GM19452 (cell line): ENCODE data around the gene CTXND1.
"Not testable (repeated sequence)": the region's sequence is repeated elsewhere in the genome, so short reads cannot be mapped to it uniquely, and the experiment has no call there.

Experiments used
- ATAC-seq: cut with Tn5 transposase; IDR thresholded peaks from one replicate; pipeline ENCODE4 v1.9.1; 2021; ENCODE audit not compliant: unreplicated experiment

Gene CTXND1

DNA sequence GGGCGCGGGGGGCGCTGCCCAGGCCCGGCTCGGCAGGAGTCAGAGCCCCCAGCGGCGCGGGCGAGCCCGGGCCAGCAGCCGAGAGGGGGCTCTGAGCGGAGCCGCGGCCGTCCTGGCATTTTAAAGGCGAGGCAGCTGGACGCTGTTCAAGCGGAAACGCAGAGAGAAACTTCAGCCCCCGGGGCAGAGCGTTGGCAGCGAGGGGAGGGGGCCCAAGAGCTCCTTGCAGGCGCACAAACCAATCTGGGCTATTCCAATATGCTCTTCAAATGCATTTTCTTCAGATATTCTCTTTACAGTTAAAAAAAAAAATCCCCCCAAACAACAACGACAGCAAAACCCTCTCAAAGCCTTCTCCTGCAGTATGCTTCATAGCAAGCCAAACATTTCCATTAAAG is at the start of gene CTXND1:
Gene CTXND1, minus strand, starts transcription at position 93 of the 398 bp plus-strand sequence. CDS start 50,264 bp downstream, outside the sequence.
- ATAC-seq, result no peak

DNA sequence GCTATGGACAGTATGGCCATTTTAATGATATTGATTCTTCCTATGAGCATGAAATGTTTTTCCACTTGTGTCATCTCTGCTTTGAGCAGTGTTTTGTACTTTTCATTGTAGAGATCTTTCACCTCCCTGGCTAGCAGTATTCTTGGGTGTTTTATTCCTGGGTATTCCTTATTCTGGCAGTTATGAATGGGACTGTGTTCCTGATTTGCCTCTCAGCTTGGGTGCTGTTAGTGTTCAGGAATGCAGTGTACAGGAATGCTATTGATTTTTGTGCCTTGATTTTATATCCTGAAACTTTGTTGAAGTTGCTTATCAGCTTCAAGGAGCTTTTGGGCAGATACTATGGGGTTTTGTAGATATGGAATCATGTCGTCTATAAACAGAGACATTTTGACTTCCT is 49.5 kb upstream of the CTXND1 start:
- no peak for ATAC-seq

DNA sequence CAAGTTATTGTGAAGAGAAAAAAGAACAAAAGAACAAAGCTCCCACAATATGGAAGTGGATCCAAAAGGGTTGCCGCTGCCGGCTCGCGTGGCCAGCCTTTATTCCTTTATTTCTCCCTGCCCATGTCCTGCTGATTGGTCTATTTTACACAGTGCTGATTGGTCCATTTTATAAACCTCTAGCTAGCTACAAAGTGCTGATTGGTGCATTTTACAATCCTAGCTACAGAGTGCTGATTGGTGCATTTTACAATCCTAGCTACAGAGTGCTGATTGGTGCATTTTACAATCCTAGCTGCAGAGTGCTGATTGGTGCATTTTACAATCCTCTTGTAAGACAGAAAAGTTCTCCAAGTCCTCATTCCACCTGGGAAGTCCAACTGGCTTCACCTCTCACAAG is 43.8 kb upstream of the CTXND1 start:
- ATAC-seq, result not testable (repeated sequence)

DNA sequence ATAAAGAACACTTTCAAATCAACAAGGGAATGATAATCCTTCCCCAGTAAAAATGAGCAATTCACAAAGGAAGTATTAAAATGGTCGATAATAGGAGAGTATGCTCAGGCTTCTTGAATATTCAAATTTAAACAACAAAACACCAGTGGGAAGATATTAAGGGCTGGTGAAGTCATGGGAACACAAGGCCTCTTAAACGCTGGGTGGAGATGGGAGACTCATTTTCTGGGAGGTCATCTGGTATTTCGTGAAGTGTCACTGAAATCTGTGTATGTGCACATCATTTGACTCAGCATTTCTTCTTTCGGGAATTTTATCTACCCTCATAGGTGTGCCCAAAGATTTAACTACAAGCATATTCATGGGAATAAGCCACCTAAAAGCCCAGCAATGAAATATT is 40.1 kb upstream of the CTXND1 start:
- ATAC-seq, result no peak

DNA sequence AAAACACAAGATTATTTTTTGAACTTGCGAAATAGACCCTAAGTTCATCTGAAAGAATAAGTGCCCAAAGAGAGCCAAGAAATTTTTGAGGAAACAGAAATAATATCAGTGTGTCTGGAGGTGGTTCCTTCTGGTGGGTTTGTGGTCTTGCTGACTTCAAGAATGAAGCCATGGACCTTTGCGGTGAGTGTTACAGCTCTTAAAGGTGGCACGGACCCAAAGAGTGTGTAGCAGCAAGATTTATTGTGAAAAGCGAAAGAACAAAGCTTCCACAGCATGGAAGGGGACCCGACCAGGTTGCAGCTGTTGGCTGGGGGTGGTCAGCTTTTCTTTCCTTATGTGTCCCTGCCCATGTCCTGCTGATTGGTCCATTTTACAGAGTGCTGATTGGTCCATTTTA is 38.9 kb upstream of the CTXND1 start:
- not testable (repeated sequence) for ATAC-seq

DNA sequence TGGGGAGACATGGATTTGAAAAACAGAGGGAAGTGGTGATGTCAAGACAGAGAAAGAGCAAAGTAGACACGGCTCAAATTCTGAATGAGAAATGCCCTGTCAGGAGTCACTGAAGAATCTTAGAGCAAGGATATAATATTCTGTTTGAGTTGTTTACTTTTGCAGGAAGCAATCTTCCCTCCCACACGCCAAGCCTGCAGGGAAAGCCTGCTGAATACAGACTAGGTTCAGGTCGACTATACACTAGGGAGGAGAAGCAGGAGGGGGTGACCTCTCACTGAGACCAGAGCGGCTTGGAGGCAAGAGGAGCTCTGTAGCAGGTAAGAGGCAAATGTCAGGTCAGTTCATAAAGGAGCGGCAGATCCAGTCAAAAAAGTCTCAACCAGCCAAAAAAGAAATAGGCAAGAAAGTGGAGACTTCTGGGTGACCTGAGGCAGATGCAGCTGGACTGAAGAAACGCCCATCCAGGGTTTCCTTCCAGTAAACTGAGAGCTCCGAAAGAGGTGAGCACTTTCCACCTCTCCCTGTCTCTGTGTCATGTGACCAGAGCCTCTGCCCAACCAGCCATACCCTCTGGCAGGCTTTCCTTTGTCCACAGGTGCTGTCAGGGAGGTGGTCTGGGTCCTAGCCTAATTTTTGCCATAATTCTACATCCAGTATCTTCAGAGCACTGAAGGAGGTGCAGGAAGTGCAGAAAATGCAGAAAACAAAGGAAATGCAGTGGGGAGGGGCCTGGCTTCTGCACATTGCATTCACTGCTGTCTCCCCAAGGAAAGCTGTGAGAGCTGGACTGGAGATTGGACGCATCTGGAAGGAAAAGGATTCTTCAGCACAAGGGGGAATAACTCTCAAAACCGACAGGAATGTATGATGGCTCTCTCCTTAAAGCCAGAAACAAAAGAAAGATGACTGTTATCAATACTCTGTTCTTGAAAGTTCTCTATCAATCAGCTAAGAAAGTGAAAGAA is 37.8 kb upstream of the CTXND1 start:
- no peak for ATAC-seq

DNA sequence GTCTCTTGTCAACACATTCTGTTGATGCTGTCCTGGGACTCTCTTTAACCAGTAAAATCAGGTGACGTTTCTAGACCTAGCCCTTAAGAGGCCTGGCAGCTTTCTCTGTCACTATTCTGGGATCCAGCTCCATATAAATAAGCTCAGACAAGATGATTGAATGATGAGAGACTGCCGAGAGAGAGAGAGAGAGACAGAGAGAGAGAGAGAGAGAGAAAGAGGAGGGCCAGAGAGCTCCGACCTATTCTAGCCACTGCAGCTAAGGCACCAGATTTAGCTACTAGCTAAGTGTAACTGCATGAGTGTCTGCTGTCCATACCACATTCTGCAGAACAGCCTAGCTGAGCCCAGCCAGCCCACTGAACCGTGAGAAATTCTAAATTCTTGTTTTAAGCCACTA is 36.1 kb upstream of the CTXND1 start:
- no peak for ATAC-seq

DNA sequence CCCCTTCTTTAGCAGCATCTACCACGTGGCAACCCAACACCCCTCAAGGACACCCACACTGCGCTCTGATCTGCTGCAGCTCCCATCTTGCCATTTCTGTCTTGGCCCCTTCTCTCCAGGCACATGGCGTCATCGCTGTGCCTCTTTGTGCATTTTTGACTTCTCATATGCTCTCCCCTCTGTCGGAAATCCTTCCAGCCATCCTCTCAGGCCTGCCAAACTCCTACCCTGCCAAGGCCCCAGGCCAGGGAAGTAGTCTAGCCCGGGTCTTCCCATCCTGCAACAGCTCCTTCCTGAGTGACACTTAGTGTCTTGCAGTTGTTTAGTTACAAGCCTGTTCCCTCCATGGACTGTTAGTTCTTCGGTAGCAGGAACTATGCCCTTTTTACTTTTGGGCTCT is 34.0 kb upstream of the CTXND1 start:
- ATAC-seq, result no peak

DNA sequence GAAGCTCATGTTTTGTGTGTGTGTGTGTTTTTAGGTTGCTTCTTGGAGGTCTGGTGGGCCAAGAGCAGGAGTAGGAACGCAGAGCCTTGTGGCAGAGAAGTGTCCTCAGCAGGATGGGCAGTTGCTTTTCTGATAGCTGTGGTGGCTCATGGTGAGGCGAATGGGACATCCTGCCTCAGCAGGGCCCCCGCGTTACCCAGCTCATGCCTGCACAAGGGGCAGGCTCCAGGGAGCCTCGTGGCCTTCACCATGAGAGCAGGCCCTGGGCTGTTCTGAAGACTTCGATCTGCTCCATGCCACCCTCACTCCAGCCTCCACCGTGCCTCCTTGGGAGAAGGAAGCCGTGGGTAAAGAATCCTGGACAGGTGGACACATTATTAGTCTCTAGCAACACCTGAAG is 33.4 kb upstream of the CTXND1 start:
- ATAC-seq, result no peak

DNA sequence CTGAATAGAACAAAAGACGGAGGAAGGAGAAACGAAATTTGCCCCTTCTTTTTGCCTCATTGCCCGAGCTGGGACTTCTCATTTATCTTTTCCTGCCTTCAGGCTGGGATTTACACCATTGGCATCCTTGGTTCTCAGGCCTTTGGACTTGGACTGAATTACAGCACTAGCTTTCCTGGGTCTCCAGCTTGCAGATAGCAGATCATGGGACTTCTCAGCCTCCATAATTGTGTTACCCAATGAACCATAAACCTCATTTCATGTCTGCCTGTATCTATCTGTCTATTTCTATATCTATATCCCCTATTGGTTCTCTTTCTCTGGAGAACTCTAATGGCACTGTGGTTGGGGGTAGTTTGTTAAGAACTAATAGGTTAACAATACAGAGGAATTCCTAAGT is 31.5 kb upstream of the CTXND1 start:
- ATAC-seq, result no peak

DNA sequence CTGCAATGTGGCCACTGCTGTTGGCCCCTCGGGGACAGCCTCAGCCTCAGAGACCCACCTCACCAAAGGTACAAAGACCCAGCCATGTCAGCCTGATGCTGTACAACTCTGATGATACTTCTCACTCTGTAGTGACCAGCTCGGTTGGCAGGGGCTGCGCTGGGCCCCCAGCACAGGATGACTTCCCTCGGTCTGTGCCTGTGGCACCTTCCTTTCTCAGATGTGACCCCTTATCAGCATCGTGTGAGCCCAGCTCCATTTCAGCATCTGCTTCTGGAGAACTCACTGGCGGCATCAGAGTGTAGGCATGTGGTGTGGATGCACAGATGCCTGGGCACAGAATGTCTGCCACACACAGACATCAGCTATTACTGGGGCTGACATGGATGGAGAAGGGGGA is 25.1 kb upstream of the CTXND1 start:
- ATAC-seq, result no peak

DNA sequence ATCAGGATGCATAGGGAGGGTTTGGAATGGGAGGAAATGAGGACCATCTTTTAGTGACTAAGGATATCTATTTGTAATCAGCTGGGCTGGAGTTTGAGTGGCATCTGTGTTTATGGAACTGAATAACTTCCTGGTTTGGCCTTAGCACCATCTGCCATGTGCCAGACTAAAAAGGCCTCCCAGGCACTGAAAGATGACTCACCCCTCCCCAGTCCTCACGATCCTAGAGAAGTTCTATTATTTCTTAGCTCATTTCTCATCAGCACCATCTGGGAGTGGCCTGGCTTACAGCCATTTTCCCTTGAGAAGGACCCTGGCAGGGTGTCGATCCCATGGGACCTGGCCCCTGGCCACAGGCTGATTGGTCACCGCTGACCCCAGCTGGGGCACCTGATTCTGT is 23.9 kb upstream of the CTXND1 start:
- ATAC-seq, result no peak

DNA sequence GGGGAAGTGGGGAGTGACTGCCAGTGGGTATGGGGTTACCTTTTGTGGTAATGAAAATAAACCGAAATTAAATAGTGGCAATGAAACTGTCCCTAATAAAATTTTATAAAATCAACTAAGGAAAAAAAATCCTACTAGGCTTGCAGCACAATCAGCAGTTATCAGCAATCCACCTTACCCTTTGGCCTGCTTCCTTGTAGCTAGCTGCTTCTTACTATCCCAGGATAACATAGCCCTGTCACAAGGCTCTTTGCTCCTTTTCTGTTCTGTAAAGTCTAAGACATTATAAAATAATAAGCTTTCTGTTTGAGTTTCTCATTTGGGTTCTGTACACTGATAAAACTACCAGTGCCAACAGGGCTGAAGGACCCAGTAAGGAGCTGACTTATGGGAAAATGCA is 23.0 kb upstream of the CTXND1 start:
- no peak for ATAC-seq

DNA sequence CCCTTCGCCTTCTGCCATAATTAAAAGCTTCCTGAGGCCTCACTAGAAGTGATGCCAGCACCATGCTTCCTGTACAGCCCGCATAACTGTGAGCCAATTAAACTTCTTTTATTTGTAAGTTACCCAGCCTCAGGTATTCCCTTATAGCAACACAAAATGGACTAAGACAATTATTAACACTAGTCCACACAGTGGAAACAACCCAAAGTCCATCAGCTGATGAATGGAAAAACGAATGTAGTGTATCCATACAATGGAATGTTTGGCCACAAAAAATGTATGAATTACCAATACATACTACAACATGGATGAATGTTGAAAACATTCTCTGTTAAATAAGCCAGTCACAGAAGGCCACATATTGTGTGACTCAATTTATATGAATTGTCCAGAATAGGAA is 22.5 kb upstream of the CTXND1 start:
- no peak for ATAC-seq

DNA sequence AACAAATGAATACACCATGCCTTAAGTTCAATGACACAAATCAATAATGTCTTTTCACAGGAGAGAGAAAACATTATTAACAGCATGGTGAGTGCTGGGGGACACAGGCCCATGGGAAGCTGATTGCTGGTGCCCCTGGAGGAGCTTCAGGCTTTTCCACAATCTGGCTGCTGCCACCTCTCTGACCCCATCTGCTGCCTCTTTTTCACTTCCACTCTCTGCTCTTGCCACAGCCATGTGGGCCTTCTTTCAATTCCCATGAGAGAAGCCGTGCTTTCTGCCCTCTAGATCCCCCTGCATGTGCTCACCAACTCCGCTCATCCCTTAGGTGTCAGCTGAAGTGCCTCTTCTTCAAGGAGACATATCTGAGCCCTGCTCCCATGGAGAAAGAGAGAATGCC is 21.0 kb upstream of the CTXND1 start:
- ATAC-seq, result no peak

DNA sequence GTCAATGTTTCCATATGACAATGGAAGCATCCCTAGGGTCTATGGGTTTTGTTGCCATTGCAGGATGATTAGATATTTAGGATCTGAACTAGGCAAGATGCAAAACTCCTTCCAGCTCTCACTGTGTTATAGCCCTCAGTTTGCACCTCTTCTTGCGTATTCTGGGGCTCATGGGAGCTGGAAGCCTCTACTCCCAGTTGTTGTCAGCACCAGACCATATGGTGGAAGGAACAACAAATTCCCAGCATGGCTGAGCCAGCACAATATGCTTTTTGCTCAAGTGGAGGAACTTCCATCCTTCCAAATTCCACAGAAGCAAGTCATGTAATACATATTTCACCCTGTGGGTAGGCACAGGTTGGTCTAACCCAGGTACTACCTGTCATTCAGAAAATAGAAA is 18.5 kb upstream of the CTXND1 start:
- ATAC-seq, result no peak

DNA sequence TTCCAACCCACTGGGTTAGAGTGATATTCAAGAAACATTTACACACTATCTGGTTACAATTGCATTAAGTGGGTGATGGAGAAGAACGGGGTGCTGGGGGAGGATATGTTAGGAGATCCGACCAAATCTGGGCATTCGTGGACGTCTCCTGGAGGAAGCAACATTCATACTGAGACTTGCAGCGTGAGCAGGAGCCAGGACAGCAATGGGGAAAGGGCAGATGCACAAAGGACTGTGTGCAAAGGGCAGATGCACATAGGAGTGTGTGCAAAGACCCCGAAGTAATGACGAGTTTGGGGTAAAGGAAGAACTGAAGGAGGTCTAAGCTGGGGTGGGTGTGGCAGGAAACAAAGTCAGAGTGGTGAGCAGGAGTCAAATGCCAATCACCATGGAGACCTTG is 16.1 kb upstream of the CTXND1 start:
- ATAC-seq, result no peak

DNA sequence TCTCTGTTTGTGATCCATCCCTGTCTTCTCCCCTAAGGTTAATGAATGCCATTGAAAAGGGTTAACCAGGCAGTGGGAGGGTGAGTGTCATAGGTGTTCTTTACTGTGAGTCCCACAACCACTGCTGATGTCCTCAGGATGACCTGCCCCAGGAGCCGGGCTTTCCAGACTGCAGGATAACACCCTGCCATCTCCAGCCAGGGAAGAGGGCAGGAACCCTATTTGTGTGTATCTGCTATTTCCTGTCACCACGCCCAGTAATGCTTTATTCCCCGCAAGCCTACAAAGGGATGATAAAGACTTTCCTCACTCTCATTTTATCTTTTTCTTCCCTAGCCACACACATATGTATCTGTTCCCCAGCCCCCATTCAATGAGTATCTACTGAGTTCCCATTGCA is 15.6 kb upstream of the CTXND1 start:
- ATAC-seq, result no peak

DNA sequence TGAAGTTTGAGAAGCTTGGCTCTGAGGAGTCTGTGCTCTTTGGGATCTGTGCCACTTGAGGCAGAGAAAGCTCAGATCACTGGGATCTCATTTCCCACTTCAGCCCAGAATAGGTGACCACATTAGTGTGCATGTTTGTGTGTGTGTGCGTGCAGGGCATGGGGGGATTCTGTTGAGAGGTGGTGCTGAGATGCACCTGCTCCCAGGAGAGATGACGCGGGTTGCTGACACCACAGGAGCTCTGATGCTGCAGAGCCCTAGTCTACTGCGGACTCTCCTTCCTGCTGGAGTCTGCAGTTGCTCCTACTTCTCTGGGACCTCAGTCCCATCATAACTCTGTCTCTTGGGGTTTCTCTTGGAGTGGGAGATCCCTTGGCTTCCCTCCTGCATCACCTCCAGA is 14.7 kb upstream of the CTXND1 start:
- ATAC-seq, result no peak

DNA sequence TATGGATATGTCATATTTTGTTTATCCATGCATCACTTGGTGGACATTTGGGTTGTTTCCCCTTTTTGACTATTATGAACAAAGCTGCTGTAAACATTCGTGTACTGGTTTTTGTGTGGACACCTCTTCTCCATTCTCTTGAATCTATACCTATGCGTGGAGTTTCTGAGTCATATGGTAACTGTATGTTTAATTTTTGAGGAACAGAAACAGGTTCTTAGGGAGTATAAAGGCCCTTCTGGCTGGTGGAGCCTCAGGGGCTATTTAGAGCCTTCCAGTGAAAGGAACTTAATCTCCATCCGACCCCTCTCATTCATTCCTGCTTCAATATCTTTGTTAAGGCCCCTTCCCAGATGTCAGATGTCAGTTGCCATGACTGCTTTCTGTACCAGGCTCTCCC is 14.1 kb upstream of the CTXND1 start:
- no peak for ATAC-seq

DNA sequence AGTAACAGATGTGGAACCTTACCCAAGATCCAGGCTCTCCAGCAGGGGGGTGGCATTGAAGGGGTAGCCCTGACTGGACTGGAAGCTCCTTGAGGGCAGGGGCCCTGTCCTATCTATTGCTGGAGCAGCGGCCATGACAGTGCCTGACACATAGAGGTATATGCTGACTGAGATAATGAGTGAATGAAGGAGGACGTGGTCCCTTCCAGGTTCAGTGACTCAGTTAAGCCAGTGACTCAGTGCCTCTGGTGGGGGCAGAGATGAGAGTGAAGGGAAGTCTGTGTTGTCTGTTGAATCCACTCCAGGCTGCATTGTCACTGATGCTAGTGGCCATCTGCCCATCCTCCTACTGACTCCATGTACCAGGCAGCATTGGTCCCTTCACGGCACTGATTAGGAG is 13.0 kb upstream of the CTXND1 start:
- no peak for ATAC-seq

DNA sequence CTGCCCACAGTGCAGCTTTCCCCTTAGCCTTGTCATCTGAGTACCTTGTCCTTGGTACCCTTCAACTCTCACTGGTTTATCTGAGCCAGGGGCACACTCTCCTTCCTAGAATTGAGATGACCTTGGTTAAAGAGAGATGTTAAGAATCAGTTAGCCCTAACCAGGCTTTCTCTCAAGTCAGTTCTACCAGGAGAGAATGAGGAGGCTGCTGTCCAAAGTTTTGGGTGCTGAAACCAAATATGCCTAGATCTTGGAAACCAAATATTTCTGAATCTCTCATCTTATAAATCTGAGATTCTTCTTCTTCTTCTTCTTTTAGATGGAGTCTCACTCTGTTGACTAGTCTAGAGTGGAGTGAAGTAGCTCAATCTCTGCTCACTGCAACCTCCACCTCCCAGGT is 12.0 kb upstream of the CTXND1 start:
- ATAC-seq, result no peak

DNA sequence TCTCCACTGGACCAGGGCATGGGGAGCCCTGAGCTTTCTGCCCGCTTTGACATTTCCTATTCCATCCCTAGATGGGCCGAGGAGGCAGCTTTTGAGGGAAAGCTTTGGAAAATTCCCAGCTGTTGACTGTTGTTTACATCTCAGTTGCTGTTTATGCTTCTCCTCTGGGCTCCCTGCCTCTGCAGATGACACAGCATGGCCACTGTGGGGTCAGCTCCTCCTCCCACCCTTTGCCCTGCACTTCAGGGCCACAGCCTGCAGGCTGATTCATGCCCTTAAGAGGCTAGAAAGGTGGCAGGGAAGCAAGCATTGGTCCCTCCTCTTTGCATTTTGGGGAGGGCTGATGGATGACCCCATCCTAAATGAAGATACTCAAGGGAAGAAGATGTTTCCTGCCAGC is 8.5 kb upstream of the CTXND1 start:
- no peak for ATAC-seq
